Endodermal cell (in vitro differentiated cells): ENCODE measurements around the gene ITPK1. TPM values are rescaled to one million over a fixed set of nuclear protein-coding genes. Genes with fewer than 3 reads are reported as not detected.

Source experiments
- DNase-seq: peaks from one replicate; pipeline ENCODE4 v3.0.0-alpha.2; 2017
- H3K27ac ChIP-seq: 2 replicates; pipeline ENCODE4 v1.5.1; 2013; ENCODE audit warnings: mild to moderate bottlenecking, low read depth, low read length, moderate library complexity
- H3K27me3 ChIP-seq: 2 replicates; pipeline ENCODE4 v1.6.1; 2013; ENCODE audit warnings: mild to moderate bottlenecking, low read length, moderate library complexity; ENCODE audit not compliant: insufficient read depth, control insufficient read depth, poor library complexity, severe bottlenecking
- H3K36me3 ChIP-seq: 2 replicates; pipeline ENCODE4 v1.7.0; 2013; ENCODE audit warnings: mild to moderate bottlenecking, low read length, moderate library complexity; ENCODE audit not compliant: control insufficient read depth, insufficient read depth
- H3K4me1 ChIP-seq: one replicate; pipeline ENCODE4 v1.7.0; 2013; ENCODE audit warnings: low read length; ENCODE audit not compliant: control insufficient read depth, insufficient read depth
- H3K4me3 ChIP-seq: 2 replicates; pipeline ENCODE4 v1.5.1; 2013; ENCODE audit warnings: mild to moderate bottlenecking, low read length, moderate library complexity
- H3K9ac ChIP-seq: 2 replicates; pipeline ENCODE4 v1.6.1; 2013; ENCODE audit warnings: mild to moderate bottlenecking, low read length, moderate library complexity; ENCODE audit not compliant: poor library complexity, severe bottlenecking; ENCODE audit errors: extremely low read depth
- H3K9me3 ChIP-seq: 2 replicates; pipeline ENCODE4 v1.6.1; 2013; ENCODE audit warnings: mild to moderate bottlenecking, low read length, moderate library complexity; ENCODE audit not compliant: control insufficient read depth
- H3K27ac Mint-ChIP-seq: 2 replicates; pipeline ENCODE4 v1.8.0; 2020; ENCODE audit warnings: mixed read lengths
- H3K27me3 Mint-ChIP-seq: 2 replicates; pipeline ENCODE4 v1.8.0; 2021; ENCODE audit warnings: mild to moderate bottlenecking, mixed read lengths; ENCODE audit not compliant: insufficient read depth
- H3K36me3 Mint-ChIP-seq: 2 replicates; pipeline ENCODE4 v1.8.0; 2020; ENCODE audit warnings: low read depth, mixed read lengths
- H3K4me1 Mint-ChIP-seq: 2 replicates; pipeline ENCODE4 v1.8.0; 2020; ENCODE audit warnings: mixed read lengths
- H3K4me3 Mint-ChIP-seq: 2 replicates; pipeline ENCODE4 v1.8.0; 2020; ENCODE audit warnings: mild to moderate bottlenecking, moderate library complexity, mixed read lengths
- H3K9me3 Mint-ChIP-seq: 2 replicates; pipeline ENCODE4 v1.8.0; 2020; ENCODE audit warnings: mild to moderate bottlenecking, mixed read lengths
- CTCF ChIP-seq: fragments of 200-600 bp; sonication (generic); conservative IDR thresholded peaks from 2 replicates; pipeline ENCODE4 v1.5.0; 2021; ENCODE audit warnings: antibody characterized with exemption, mild to moderate bottlenecking
- WGBS, 2 experiments: methylation state at CpG; one replicate each; pipeline versions ENCODE4 v1.1.5 to v1.1.7; 2013; ENCODE audit warnings: missing lambda C conversion rate in 2 of 2, mixed read lengths in 1 of 2; ENCODE audit not compliant: insufficient coverage in 1 of 2, insufficient read length in 1 of 2; 5-methylcytosine and 5-hydroxymethylcytosine counted together
- total RNA-seq, 2 donors: library from RNA; stranded (reverse); fragmentation: NEBNext Ultra II Directional in 1 of 2; extraction: Animal tissue kit (Norgen Biotek cat#: 25700) in 1 of 2; gene quantifications; 2 replicates in 1 of 2; 3 replicates in 1 of 2; pipeline ENCODE4 v1.2.1, GENCODE V29; 2021

ITPK1 gene
- total RNA-seq, 2 donors from 2014 or later = 59.9 to 66.9 TPM

GRCh38 chr14:92941531-92941930, 174.2 kb downstream of the ITPK1 start:
- Mint-ChIP-seq H3K9me3 (no peaks in the 10 kb centered on the region), H3K36me3 (peaks cover 17% of the 10 kb centered on the region), H3K27me3 (no peaks in the 10 kb centered on the region), H3K4me3 (no peak overlapping the region), H3K4me1 (no peaks in the 10 kb centered on the region), H3K27ac (no peak overlapping the region)
- Histone ChIP-seq H3K4me1 (no peaks in the 10 kb centered on the region), H3K4me3 (no peak overlapping the region), H3K9me3 (no peaks in the 10 kb centered on the region), H3K27me3 (no peaks in the 10 kb centered on the region), H3K9ac (no peak overlapping the region), H3K36me3 (no peaks in the 10 kb centered on the region), H3K27ac (no peak overlapping the region)
- no peak for TF ChIP-seq CTCF
- no peak for DNase-seq
- WGBS, 2 experiments = 90 to 97% methylated on average over 19 to 30 of the region's 30 CpGs

- H3K36me3 ChIP-seq = no peaks in the 10 kb centered on the region
- no peak for TF ChIP-seq CTCF
- Mint-ChIP-seq H3K9me3 (no peaks in the 10 kb centered on the region), H3K27me3 (no peaks in the 10 kb centered on the region), H3K36me3 (peaks cover 14% of the 10 kb centered on the region), H3K27ac (no peak overlapping the region), H3K4me1 (no peaks in the 10 kb centered on the region), H3K4me3 (no peak overlapping the region)
- no peak overlapping the region for H3K27ac ChIP-seq
- no peaks in the 10 kb centered on the region for H3K27me3 ChIP-seq
- H3K9me3 ChIP-seq = no peaks in the 10 kb centered on the region
- DNase-seq = no peak
- 93 to 100% methylated on average over 7 to 11 of the region's 11 CpGs for WGBS, 2 experiments
- H3K4me3 ChIP-seq = no peak overlapping the region
- no peaks in the 10 kb centered on the region for H3K4me1 ChIP-seq
- no peak overlapping the region for H3K9ac ChIP-seq
Observed at GRCh38 chr14:92940543-92940942, 175.2 kb downstream of the ITPK1 start.

GRCh38 chr14:92939699-92940098, 176.0 kb downstream of the ITPK1 start:
- Mint-ChIP-seq H3K27me3 (no peaks in the 10 kb centered on the region), H3K9me3 (no peaks in the 10 kb centered on the region), H3K27ac (no peak overlapping the region), H3K4me3 (no peak overlapping the region), H3K4me1 (no peaks in the 10 kb centered on the region), H3K36me3 (peaks cover 13% of the 10 kb centered on the region)
- no peak for DNase-seq
- Histone ChIP-seq H3K9me3 (no peaks in the 10 kb centered on the region), H3K36me3 (no peaks in the 10 kb centered on the region), H3K4me1 (no peaks in the 10 kb centered on the region), H3K4me3 (no peak overlapping the region), H3K27ac (no peak overlapping the region), H3K27me3 (no peaks in the 10 kb centered on the region), H3K9ac (no peak overlapping the region)
- WGBS, 2 experiments = 93 to 96% methylated on average over 12 of the region's 12 CpGs
- no peak for TF ChIP-seq CTCF
